Measurements from ENCODE around the gene U2AF1L4.

The U2AF1L4 gene, protein sequence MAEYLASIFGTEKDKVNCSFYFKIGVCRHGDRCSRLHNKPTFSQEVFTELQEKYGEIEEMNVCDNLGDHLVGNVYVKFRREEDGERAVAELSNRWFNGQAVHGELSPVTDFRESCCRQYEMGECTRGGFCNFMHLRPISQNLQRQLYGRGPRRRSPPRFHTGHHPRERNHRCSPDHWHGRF

GRCh38 chr19:35745328-35746086, at the start of gene U2AF1L4, which contains the start of gene PSENEN:
U2AF1L4 (minus strand) TSS chr19:35745418; CDS start chr19:35745391, 27 bp downstream.
PSENEN (plus strand) TSS chr19:35745651; CDS start chr19:35745931, 280 bp downstream.
- DNase-seq: peak; percentile 95

GRCh38 chr19:35793381-35794165, 48.4 kb upstream of the U2AF1L4 start:
- no peak for DNase-seq

DNA sequence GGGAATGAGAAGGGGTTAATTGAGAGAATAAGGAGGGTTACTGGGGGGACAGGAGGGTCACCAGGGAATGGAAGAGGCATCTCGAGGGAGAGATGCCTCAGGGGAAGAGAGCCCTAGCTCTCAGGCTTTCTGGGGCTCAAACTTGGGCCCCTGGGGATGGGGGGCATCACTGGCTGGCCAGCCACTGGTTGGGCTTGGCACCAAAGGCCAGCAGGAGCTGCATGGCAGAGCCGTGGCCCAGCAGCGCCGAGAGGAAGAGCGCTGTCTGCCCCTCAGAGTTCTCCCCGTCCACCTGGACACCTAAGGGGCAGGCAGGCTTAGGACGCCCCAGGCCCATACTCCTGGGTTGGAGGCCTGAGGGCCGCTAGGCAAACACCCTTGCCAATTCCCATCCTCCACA, 47.7 kb upstream of the U2AF1L4 start:
- DNase-seq: no peak

- no peak for DNase-seq
These were observed 47.1 kb upstream of the U2AF1L4 start for GRCh38 chr19:35792312-35792711.

DNA sequence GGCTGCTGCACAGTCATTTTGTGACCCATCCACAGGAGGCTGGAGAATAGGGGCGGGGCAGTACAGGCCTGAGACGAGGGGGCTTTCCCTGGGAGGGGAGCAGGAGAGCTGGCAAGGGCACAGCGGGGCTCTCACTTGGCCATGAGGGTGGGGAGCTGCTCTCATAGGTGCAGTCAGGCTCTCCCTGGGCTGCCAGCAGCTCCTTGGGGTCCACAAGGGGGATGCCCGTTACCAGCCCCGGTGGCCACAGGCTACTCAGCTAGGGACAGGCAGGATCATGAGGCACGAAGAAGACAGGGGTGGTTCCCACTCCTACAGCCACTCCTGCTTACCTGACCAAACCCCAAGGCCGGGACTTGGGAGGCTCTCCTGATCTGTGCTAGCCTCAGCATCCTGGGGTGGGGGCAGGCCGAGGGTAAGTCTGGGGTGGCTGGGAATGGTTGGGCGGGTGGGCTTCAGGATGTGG, 46.6 kb upstream of the U2AF1L4 start:
- no peak for DNase-seq

DNA sequence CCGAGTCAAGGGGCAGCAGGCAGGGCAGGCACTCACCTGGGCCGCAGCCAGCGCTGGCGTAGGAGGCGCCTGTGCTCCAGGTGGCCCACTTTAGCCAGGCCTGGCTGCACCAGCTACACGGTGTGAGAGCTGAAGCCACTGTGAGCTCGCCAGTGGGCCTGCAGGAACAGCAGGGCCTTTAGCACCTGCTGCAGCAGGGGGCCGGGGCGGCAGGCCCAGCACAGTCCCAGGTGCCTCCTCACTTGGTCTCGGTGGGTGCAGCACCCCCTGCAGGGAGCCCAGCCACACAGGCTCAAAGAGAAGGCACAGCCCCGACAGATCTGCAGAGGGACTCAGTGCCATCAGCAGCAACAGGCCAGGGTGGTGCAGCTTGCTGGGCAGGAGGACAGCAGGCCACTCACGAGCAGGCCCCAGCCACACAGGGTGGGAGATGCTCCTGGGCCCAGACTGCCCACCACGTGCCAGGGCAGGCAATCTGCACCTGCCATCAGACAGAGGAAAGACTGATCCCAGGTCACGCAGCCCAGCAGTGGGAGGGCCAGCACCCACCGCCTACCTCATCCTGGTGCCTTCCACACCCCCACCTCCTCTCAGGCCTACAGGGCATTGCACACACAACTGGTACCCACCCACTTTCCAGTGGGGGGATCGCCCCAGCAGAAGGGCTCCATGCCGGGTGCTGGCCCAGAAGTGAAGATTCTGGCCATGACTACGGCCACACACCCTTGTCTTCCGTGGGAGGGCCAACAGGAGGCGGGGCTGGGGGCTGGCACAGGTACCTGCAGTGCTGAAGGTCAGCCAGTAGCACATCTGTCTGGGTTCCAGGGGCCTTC, 46.0 kb upstream of the U2AF1L4 start:
- DNase-seq: no peak

- DNase-seq: no peak
These were observed 45.0 kb upstream of the U2AF1L4 start for GRCh38 chr19:35789978-35790944.

- DNase-seq: no peak
These were observed 44.2 kb upstream of the U2AF1L4 start for GRCh38 chr19:35789195-35789977.

DNA sequence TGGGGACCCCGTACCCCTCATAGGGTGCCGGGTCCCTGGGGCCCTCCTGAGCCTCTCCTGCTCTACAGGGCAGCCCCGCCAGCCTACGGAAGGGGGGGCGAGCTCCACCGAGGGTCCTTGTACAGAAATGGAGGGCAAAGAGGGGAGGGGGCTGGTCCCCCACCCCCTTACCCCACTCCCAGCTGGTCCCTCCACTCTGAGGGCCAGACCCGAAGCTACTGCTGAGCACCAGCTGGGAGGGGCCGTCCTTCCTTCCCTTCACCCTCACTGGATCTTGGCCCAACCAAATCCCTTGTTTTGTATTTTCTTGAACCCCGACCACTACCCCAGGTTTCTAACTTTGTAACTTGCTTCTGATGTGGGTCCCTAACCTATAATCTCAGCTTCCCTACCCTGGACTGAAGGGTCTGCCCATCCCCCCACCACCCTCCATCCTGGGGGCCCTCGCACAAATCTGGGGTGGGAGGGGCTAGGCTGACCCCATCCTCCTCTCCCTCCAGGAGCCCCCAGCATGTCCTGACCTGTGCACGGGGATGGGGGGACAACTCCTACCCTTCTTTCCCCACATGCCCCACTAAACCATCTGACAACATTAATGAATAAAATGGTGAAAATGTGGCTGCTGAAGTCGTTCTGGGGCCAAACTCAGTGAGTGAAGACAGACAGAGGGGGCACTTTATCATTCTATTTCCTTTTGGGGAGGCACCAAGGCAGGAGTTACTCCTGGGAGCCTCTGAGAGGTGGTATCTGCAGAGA, 43.2 kb upstream of the U2AF1L4 start:
- no peak for DNase-seq

DNA sequence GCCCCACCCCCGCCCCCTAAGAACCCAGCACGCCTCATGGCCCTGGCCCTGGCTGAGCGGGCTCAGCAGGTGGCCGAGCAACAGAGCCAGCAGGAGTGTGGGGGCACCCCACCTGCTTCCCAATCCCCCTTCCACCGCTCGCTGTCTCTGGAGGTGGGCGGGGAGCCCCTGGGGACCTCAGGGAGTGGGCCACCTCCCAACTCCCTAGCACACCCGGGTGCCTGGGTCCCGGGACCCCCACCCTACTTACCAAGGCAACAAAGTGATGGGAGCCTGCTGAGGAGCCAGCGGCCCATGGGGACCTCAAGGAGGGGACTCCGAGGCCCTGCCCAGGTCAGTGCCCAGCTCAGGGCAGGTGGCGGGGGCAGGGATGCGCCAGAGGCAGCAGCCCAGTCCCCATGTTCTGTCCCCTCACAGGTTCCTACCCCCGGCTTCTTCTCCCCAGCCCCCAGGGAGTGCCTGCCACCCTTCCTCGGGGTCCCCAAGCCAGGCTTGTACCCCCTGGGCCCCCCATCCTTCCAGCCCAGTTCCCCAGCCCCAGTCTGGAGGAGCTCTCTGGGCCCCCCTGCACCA, 42.1 kb upstream of the U2AF1L4 start:
- no peak for DNase-seq

DNA sequence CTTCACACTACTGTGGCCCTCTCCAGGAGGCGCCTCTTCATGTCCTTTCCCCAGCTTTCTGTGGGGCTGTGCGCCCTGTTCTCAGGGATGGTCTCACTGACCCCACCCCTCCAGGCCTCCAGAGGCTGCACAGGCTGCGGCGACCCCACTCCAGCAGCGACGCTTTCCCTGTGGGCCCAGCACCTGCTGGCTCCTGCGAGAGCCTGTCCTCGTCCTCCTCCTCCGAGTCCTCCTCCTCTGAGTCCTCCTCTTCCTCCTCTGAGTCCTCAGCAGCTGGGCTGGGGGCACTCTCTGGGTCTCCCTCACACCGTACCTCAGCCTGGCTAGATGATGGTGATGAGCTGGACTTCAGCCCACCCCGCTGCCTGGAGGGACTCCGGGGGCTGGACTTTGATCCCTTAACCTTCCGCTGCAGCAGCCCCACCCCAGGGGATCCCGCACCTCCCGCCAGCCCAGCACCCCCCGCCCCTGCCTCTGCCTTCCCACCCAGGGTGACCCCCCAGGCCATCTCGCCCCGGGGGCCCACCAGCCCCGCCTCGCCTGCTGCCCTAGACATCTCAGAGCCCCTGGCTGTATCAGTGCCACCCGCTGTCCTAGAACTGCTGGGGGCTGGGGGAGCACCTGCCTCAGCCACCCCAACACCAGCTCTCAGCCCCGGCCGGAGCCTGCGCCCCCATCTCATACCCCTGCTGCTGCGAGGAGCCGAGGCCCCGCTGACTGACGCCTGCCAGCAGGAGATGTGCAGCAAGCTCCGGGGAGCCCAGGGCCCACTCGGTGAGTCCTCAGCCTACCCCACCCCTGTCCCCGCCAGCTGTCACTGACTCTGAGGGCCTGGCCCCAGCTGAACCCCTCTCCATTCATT, 41.3 kb upstream of the U2AF1L4 start:
- DNase-seq: no peak

GRCh38 chr19:35785339-35785627, 40.1 kb upstream of the U2AF1L4 start:
- no peak for DNase-seq

- no peak for DNase-seq
These were observed 39.5 kb upstream of the U2AF1L4 start for GRCh38 chr19:35784503-35785338.

DNA sequence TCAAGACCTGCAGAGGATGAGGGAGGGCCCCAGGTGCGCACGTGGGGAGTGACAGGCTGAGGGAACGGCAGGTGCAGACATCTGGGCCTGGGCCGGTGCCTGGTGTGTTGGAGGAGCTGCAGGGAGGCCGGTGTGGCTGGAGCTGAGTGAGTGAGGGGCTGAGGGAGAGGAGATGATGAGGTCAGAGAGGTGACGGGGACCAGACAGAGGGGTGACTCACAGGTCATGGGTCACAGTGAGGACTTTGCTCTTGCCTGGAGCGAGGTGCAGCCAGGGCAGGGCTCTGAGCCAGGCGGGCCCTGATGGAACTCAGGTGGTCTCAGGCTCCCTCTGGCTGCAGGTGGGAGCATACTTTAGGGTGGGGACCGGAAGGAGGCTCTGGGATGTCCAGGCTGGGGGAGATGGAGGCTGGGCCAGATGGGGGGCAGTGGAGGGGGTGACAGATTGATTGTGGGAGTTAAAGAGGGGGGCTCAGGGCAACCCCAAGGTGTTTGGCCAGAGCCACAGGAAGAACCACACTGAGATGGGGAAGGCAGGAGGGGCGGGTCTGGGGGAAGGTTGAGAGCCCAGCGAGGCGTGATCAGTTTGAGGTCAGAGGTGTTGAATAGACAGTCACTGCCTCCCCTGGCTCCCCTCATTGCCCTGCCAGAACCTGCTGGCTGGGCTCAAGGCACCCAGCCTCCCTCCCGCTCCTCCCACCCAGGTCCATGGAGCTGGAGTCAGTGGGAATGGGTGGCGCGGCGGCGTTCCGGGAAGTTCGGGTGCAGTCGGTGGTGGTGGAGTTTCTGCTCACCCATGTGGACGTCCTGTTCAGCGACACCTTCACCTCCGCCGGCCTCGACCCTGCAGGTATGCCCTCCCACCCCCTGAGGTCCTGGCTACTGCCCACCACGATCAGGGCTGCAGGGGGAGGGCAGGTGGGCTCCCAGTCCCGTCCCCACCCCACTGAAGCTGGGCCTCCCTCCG, 38.5 kb upstream of the U2AF1L4 start:
- peak; percentile 24 for DNase-seq

DNA sequence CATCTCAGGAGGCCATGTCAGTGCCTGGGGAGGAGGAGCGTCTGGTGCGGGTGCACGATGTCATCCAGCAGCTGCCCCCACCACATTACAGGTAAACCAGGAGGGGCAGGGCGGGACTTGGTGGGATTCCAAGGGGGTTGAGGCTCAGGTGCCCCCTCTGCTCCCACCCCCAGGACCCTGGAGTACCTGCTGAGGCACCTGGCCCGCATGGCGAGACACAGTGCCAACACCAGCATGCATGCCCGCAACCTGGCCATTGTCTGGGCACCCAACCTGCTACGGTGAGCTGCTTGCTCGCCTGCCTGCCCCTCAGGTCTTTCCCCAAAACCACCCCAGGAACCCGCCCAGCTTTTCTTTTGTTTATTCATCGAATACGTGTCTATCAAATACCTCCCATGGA, 37.4 kb upstream of the U2AF1L4 start:
- DNase-seq: no peak

GRCh38 chr19:35781650-35782049, 36.4 kb upstream of the U2AF1L4 start:
- DNase-seq: no peak

DNA sequence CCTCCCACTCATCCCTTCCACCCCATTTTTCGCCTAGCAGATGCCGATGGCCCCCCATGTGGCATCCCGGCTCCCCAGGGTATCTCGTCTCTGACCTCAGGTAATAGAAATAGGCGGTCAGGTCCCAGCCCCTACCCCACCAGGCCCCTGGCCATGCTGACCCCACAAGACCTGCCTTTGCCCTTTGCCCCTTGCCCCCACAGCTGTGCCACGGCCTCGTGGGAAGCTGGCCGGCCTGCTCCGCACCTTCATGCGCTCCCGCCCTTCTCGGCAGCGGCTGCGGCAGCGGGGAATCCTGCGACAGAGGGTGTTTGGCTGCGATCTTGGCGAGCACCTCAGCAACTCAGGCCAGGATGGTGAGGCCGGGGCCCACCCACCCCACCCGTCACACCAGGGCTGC, 35.5 kb upstream of the U2AF1L4 start:
- DNase-seq: no peak
